Loucy (cell line): ENCODE results near the gene AMELX.

Source experiments
- H2AFZ ChIP-seq: fragments of 200-600 bp; sonication (generic); 2 replicates; pipeline ENCODE4 v1.6.0; 2016; ENCODE audit warnings: antibody characterized with exemption, mild to moderate bottlenecking, low read length, moderate library complexity
- H3F3A ChIP-seq: fragments of 200-600 bp; 2 replicates; pipeline ENCODE4 v1.6.0; 2016; ENCODE audit warnings: antibody characterized with exemption, low read depth, mild to moderate bottlenecking
- H3K27me3 ChIP-seq: fragments of 200-600 bp; sonication (generic); 2 replicates; pipeline ENCODE4 v1.6.1; 2014; ENCODE audit warnings: low read length, mild to moderate bottlenecking; ENCODE audit not compliant: insufficient read depth, poor library complexity, severe bottlenecking
- H3K36me3 ChIP-seq: fragments of 200-600 bp; sonication (generic); 2 replicates; pipeline ENCODE4 v1.6.1; 2016; ENCODE audit warnings: low read length; ENCODE audit not compliant: insufficient read depth
- H3K4me1 ChIP-seq: fragments of 200-600 bp; sonication (generic); 2 replicates; pipeline ENCODE4 v1.5.1; 2014; ENCODE audit warnings: low read length, mild to moderate bottlenecking; ENCODE audit not compliant: insufficient read depth, poor library complexity, severe bottlenecking
- H3K4me2 ChIP-seq: fragments of 200-600 bp; sonication (generic); 2 replicates; pipeline ENCODE4 v1.6.0; 2014; ENCODE audit warnings: antibody characterized with exemption, low read length, low read depth, mild to moderate bottlenecking; ENCODE audit not compliant: poor library complexity, severe bottlenecking
- H3K4me3 ChIP-seq: fragments of 200-600 bp; sonication (generic); 2 replicates; pipeline ENCODE4 v1.5.1; 2014; ENCODE audit warnings: low read length, mild to moderate bottlenecking, mixed read lengths; ENCODE audit not compliant: poor library complexity, severe bottlenecking
- H3K79me2 ChIP-seq: fragments of 200-600 bp; sonication (generic); 2 replicates; pipeline ENCODE4 v1.6.1; 2014; ENCODE audit warnings: low read length; ENCODE audit not compliant: insufficient read depth
- H3K9ac ChIP-seq: fragments of 200-600 bp; sonication (generic); 2 replicates; pipeline ENCODE4 v1.6.0; 2014; ENCODE audit warnings: mild to moderate bottlenecking, low read depth, low read length, moderate library complexity; ENCODE audit not compliant: poor library complexity, severe bottlenecking
- H3K9me2 ChIP-seq: fragments of 200-600 bp; sonication (generic); replicated peaks from 2 replicates; pipeline ENCODE4 v1.6.1; 2016; ENCODE audit warnings: low read depth, low read length, mixed read lengths
- H3K9me3 ChIP-seq: fragments of 200-600 bp; sonication (generic); 2 replicates; pipeline ENCODE4 v1.6.1; 2014; ENCODE audit warnings: mild to moderate bottlenecking, antibody characterized with exemption, low read length, low read depth; ENCODE audit not compliant: insufficient read depth
- H4K20me1 ChIP-seq: fragments of 200-600 bp; sonication (generic); 2 replicates; pipeline ENCODE4 v1.6.0; 2014; ENCODE audit warnings: antibody characterized with exemption, low read length, mild to moderate bottlenecking; ENCODE audit not compliant: insufficient read depth, poor library complexity, severe bottlenecking
- CTCF ChIP-seq: fragments of 200-600 bp; sonication (generic); conservative IDR thresholded peaks from 2 replicates; pipeline ENCODE4 v1.5.1; 2014; ENCODE audit warnings: mild to moderate bottlenecking, antibody characterized with exemption, low read length
- EZH2phosphoT487 ChIP-seq: fragments of 200-600 bp; IDR thresholded peaks from 2 replicates; pipeline ENCODE4 v1.6.1; 2018; ENCODE audit warnings: antibody characterized with exemption, mild to moderate bottlenecking, moderate library complexity, borderline replicate concordance

The AMELX gene

GRCh38 chrX:11347300-11347699 is 54.1 kb downstream of the AMELX start:
- H3F3A ChIP-seq, result no peaks in the 10 kb centered on the region
- no peaks in the 10 kb centered on the region for H3K9me3 ChIP-seq
- no peak overlapping the region for H3K4me2 ChIP-seq
- no peaks in the 10 kb centered on the region for H3K9me2 ChIP-seq
- H3K36me3 ChIP-seq, result no peaks in the 10 kb centered on the region
- H3K9ac ChIP-seq, result no peak overlapping the region
- no peaks in the 10 kb centered on the region for H3K27me3 ChIP-seq
- no peak overlapping the region for H3K4me3 ChIP-seq
- H3K4me1 ChIP-seq, result peaks cover 11% of the 10 kb centered on the region
- H3K79me2 ChIP-seq, result no peaks in the 10 kb centered on the region
- H4K20me1 ChIP-seq, result no peaks in the 10 kb centered on the region
- no peak for TF ChIP-seq CTCF
- no peak for TF ChIP-seq EZH2phosphoT487
- no peak overlapping the region for H2AFZ ChIP-seq

GRCh38 chrX:11349020-11349419 is 55.8 kb downstream of the AMELX start:
- no peaks in the 10 kb centered on the region for H4K20me1 ChIP-seq
- peaks cover 11% of the 10 kb centered on the region for H3K4me1 ChIP-seq
- H3K4me3 ChIP-seq, result no peak overlapping the region
- H2AFZ ChIP-seq, result no peak overlapping the region
- H3K36me3 ChIP-seq, result no peaks in the 10 kb centered on the region
- no peaks in the 10 kb centered on the region for H3K9me2 ChIP-seq
- no peaks in the 10 kb centered on the region for H3K79me2 ChIP-seq
- H3K9me3 ChIP-seq, result no peaks in the 10 kb centered on the region
- H3K4me2 ChIP-seq, result no peak overlapping the region
- TF ChIP-seq EZH2phosphoT487 (no peak), CTCF (no peak)
- H3F3A ChIP-seq, result no peaks in the 10 kb centered on the region
- H3K9ac ChIP-seq, result no peak overlapping the region
- no peaks in the 10 kb centered on the region for H3K27me3 ChIP-seq

GRCh38 chrX:11349661-11350337 is 56.6 kb downstream of the AMELX start:
- no peaks in the 10 kb centered on the region for H3K9me3 ChIP-seq
- H3K27me3 ChIP-seq, result no peaks in the 10 kb centered on the region

More at GRCh38 chrX:11349661-11350337, 56.6 kb downstream of the AMELX start:
- no peak overlapping the region for H3K4me2 ChIP-seq
- H3F3A ChIP-seq, result no peaks in the 10 kb centered on the region
- no peak overlapping the region for H3K4me3 ChIP-seq
- H3K4me1 ChIP-seq, result peaks cover 11% of the 10 kb centered on the region
- no peak overlapping the region for H3K9ac ChIP-seq
- no peaks in the 10 kb centered on the region for H3K36me3 ChIP-seq
- H3K79me2 ChIP-seq, result no peaks in the 10 kb centered on the region
- H4K20me1 ChIP-seq, result no peaks in the 10 kb centered on the region
- no peak for TF ChIP-seq EZH2phosphoT487
- TF ChIP-seq CTCF, result no peak
- no peak overlapping the region for H2AFZ ChIP-seq
- no peaks in the 10 kb centered on the region for H3K9me2 ChIP-seq
